Measurements from ENCODE around the gene DDA1. TPM values are rescaled to one million over a fixed set of nuclear protein-coding genes. Genes with fewer than 3 reads are reported as not detected.

DDA1 gene
- total RNA-seq, 1 donor from 2014 or later = 81.2 TPM

DNA sequence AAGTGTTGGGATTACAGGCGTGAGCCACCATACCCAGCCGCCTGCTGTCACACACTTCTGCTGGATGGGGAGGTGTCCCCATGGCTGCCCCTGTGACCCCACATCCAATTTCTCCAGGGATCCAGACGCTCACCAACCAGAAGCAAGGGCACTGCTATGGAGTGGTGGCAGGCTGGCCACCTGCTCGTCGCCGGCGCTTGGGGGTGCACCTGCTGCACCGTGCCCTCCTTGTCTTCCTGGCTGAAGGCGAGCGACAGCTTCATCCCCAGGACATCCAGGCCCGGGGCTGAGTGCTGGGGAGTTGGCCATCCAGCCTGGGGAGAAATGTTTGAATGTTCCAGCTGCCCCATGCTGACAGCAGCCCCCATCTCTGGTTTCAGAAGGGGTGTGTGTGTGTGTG, 23.1 kb upstream of the DDA1 start:
- Mint-ChIP-seq H3K27me3 (ENCODE audit: unreplicated experiment) (no peaks in the 10 kb centered on the region), H3K27ac (ENCODE audit: unreplicated experiment) (no peak overlapping the region), H3K9me3 (ENCODE audit: unreplicated experiment) (peaks cover 6% of the 10 kb centered on the region), H3K4me1 (ENCODE audit: low read depth, unreplicated experiment) (peaks cover 2% of the 10 kb centered on the region), H3K36me3 (ENCODE audit: unreplicated experiment) (no peaks in the 10 kb centered on the region), H3K4me3 (ENCODE audit: unreplicated experiment) (no peak overlapping the region)
- no peak for DNase-seq
- TF ChIP-seq, protein P1, sequence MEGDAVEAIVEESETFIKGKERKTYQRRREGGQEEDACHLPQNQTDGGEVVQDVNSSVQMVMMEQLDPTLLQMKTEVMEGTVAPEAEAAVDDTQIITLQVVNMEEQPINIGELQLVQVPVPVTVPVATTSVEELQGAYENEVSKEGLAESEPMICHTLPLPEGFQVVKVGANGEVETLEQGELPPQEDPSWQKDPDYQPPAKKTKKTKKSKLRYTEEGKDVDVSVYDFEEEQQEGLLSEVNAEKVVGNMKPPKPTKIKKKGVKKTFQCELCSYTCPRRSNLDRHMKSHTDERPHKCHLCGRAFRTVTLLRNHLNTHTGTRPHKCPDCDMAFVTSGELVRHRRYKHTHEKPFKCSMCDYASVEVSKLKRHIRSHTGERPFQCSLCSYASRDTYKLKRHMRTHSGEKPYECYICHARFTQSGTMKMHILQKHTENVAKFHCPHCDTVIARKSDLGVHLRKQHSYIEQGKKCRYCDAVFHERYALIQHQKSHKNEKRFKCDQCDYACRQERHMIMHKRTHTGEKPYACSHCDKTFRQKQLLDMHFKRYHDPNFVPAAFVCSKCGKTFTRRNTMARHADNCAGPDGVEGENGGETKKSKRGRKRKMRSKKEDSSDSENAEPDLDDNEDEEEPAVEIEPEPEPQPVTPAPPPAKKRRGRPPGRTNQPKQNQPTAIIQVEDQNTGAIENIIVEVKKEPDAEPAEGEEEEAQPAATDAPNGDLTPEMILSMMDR (IDR thresholded peaks at IDR 0.05; ENCODE audit: partially characterized antibody, unreplicated experiment) = no peak

DNA sequence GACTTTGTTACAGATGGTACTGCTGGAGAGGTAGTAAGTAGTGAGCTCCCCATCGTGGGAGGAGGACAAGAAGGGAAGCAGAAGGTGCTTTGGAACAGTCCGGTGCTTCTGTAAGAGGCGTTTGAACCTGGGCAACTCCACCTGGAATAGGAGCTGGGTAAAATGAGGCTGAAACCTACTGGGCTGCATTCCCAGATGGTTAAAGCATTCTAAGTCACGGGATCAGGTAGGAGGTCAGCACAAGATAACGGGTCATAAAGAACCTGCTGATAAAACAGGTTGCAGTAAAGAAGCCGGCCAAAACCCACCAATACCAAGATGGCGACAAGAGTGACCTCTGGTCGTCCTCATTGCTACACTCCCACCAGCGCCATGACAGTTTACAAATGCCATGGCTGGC, 22.6 kb upstream of the DDA1 start:
- no peak for DNase-seq
- TF ChIP-seq, protein P1 (IDR thresholded peaks at IDR 0.05; ENCODE audit: partially characterized antibody, unreplicated experiment) = no peak
- no peak overlapping the region for H3K27ac Mint-ChIP-seq (ENCODE audit: unreplicated experiment)
- H3K27me3 Mint-ChIP-seq (ENCODE audit: unreplicated experiment) = no peaks in the 10 kb centered on the region
- peaks cover 6% of the 10 kb centered on the region for H3K9me3 Mint-ChIP-seq (ENCODE audit: unreplicated experiment)
- no peak overlapping the region for H3K4me3 Mint-ChIP-seq (ENCODE audit: unreplicated experiment)
- no peaks in the 10 kb centered on the region for H3K36me3 Mint-ChIP-seq (ENCODE audit: unreplicated experiment)
- peaks cover 2% of the 10 kb centered on the region for H3K4me1 Mint-ChIP-seq (ENCODE audit: low read depth, unreplicated experiment)

DNA sequence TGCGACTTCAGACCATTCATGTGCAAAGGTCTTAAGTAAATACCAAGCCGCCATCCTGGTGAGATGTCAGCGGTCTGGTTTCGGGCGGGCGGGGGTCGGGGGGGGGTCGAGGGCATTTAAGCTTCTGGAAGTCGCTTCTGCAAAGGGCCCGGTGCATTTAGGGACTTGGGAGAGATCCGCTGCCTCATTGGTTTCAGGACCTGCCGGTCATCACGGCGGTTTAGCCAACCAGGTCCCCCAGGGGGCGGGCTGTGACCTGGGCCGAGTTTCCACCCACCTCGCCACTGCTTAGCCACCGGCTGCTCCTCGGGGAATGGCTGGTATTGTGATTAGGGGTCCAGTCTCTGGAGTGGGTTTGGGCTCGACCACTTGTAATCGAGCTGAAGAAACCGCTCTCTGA, 19.9 kb upstream of the DDA1 start:
- Mint-ChIP-seq H3K4me1 (ENCODE audit: low read depth, unreplicated experiment) (no peaks in the 10 kb centered on the region), H3K4me3 (ENCODE audit: unreplicated experiment) (no peak overlapping the region), H3K36me3 (ENCODE audit: unreplicated experiment) (no peaks in the 10 kb centered on the region), H3K27ac (ENCODE audit: unreplicated experiment) (no peak overlapping the region), H3K27me3 (ENCODE audit: unreplicated experiment) (no peaks in the 10 kb centered on the region), H3K9me3 (ENCODE audit: unreplicated experiment) (peaks cover 3% of the 10 kb centered on the region)
- DNase-seq = peak; percentile 83
- TF ChIP-seq, protein P1 (IDR thresholded peaks at IDR 0.05; ENCODE audit: partially characterized antibody, unreplicated experiment) = peak; percentile 10

DNA sequence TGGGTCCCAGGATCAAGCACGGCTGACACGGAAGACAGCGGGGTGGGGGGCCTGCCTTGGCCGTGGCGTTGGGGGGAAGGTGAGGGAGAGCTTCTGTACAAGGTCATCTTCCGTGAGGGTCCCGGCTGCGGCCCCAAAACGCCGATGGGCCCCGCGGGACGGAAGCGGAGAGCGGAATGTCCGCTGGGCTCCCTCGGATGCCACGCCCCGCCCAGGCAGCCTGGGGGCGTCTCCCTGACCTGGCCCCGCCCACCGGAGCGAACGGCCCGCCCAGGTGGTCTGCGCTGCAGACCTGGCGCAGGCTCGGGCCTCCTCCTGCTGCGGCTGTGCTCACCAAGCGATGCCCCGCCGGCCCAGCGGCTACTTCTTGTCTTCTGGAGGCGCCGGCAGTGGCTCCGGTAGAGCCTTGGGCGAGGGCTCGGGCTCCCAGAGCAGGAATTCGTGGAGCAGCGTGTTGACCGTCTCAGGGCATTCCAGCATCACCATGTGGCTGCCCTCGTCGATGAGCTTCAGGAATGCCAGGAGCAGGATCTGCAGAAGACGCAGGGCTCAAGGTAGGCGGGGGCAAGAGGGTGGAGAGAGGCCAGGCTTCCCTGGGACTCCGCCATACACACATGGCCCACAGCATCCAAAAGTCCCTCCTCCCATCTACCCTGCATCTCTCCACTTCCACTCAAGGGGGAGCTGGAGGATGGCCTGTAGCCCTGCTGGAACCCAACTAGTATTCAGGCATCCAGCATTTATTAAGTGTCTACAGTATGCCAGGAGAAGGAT, 16.9 kb upstream of the DDA1 start:
- TF ChIP-seq, protein P1 (IDR thresholded peaks at IDR 0.05; ENCODE audit: partially characterized antibody, unreplicated experiment) = peak; percentile 52
- DNase-seq = peak; percentile 84
- Mint-ChIP-seq H3K9me3 (ENCODE audit: unreplicated experiment) (peaks cover 3% of the 10 kb centered on the region), H3K27ac (ENCODE audit: unreplicated experiment) (no peak overlapping the region), H3K4me1 (ENCODE audit: low read depth, unreplicated experiment) (no peaks in the 10 kb centered on the region), H3K4me3 (ENCODE audit: unreplicated experiment) (peak overlapping the region; percentile 81), H3K36me3 (ENCODE audit: unreplicated experiment) (no peaks in the 10 kb centered on the region), H3K27me3 (ENCODE audit: unreplicated experiment) (no peaks in the 10 kb centered on the region)

DNA sequence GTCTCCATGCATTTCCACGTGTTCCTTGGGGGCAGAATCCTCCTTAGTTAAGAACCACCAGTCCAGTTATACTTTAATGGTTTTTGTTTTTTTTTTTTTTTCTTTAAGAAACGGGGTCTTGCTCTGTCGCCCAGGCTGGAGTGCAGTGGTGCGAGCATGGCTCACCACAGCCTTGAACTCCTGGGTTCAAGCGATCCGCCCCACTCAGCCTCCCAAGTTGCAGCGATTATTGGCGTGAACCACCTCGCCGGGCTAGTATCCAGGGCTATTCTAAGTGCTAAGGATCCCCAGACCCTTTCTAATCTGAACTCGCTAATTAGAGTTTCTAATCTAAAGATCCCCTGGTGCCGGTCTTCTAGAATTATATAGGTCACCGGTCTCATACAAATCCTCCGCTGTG, 15.8 kb upstream of the DDA1 start:
- H3K4me1 Mint-ChIP-seq (ENCODE audit: low read depth, unreplicated experiment) = no peaks in the 10 kb centered on the region
- no peak overlapping the region for H3K4me3 Mint-ChIP-seq (ENCODE audit: unreplicated experiment)
- H3K27ac Mint-ChIP-seq (ENCODE audit: unreplicated experiment) = no peak overlapping the region
- H3K27me3 Mint-ChIP-seq (ENCODE audit: unreplicated experiment) = no peaks in the 10 kb centered on the region
- TF ChIP-seq, protein P1 (IDR thresholded peaks at IDR 0.05; ENCODE audit: partially characterized antibody, unreplicated experiment) = no peak
- H3K36me3 Mint-ChIP-seq (ENCODE audit: unreplicated experiment) = no peaks in the 10 kb centered on the region
- no peak for DNase-seq
- peaks cover 3% of the 10 kb centered on the region for H3K9me3 Mint-ChIP-seq (ENCODE audit: unreplicated experiment)

Data from glutamatergic neuron (in vitro differentiated cells).